Peyer's patch (tissue), 4 donors: ENCODE results near the gene LHX4. TPM values are rescaled to one million over a fixed set of nuclear protein-coding genes. Genes with fewer than 3 reads are reported as not detected.

Source experiments
- DNase-seq, 3 donors: peaks; one replicate each; pipeline ENCODE4 v3.0.0-alpha.2; 2017 to 2019
- H3K27ac ChIP-seq, 4 donors: fragments of 200-600 bp; sonication (generic); one replicate each; pipeline ENCODE4 v1.5.1; 2016 to 2019
- H3K27me3 ChIP-seq, 2 donors: fragments of 200-600 bp; sonication (generic); one replicate each; pipeline ENCODE4 v1.5.1; 2019
- H3K36me3 ChIP-seq, 3 donors: fragments of 200-600 bp; sonication (generic); one replicate each; pipeline ENCODE4 v1.5.1; 2016 to 2019
- H3K4me1 ChIP-seq, 4 donors: fragments of 200-600 bp; sonication (generic); one replicate each; pipeline ENCODE4 v1.5.1; 2016 to 2019
- H3K4me3 ChIP-seq, 4 donors: fragments of 200-600 bp; sonication (generic); 1 replicate in 3 of 4; 2 replicates in 1 of 4; pipeline ENCODE4 v1.5.1; 2016 to 2019; ENCODE audit warnings: mild to moderate bottlenecking in 1 of 4
- H3K9me3 ChIP-seq, 4 donors: fragments of 200-600 bp; sonication (generic); one replicate each; pipeline ENCODE4 v1.5.1; 2016 to 2019; ENCODE audit warnings: mild to moderate bottlenecking in 1 of 4
- CTCF ChIP-seq, 6 experiments: fragments of 450-650 bp in 4 of 6; fragments of 200-600 bp in 2 of 6; sonication (generic) in 1 of 6; IDR thresholded peaks; one replicate each; pipeline ENCODE4 v1.5.1; 2017 to 2019; ENCODE audit warnings: antibody characterized with exemption in 6 of 6, mild to moderate bottlenecking in 3 of 6, moderate library complexity in 1 of 6
- POLR2A ChIP-seq, 2 donors: fragments of 450-650 bp; IDR thresholded peaks; one replicate each; pipeline ENCODE4 v1.5.1; 2017; ENCODE audit warnings: antibody characterized with exemption in 2 of 2, mild to moderate bottlenecking in 2 of 2, moderate library complexity in 2 of 2
- total RNA-seq, 4 donors: library from RNA; depleted of rRNA; stranded (reverse); fragments of >200 nt; gene quantifications; one replicate each; pipeline ENCODE4 v1.1.0, GENCODE V29; 2016

Gene LHX4
- total RNA-seq, 4 donors from 2014 or later = 0.28 to 1.1 (median 0.68) TPM

- peaks cover 2 to 59% (median 25%) of the 10 kb centered on the region in 4 donors for H3K4me1 ChIP-seq
- DNase-seq = no peak
Measured at GRCh38 chr1:180230416-180230790, 339 bp downstream of the LHX4 start.

GRCh38 chr1:180230791-180231505 is 884 bp downstream of the LHX4 start:
- TF ChIP-seq CTCF (IDR thresholded peaks at IDR 0.05) = no peak
- TF ChIP-seq POLR2A (IDR thresholded peaks at IDR 0.05) = no peak
- H3K36me3 ChIP-seq = no peaks in the 10 kb centered on the region
- peaks cover 3 to 83% of the 10 kb centered on the region in 2 donors for H3K27me3 ChIP-seq
- H3K9me3 ChIP-seq = peaks cover 0 to 4% (median 0%) of the 10 kb centered on the region in 4 donors
- no peak overlapping the region for H3K27ac ChIP-seq
- DNase-seq = peak in 1 of 3 donors; percentile 52
- peaks cover 2 to 65% (median 27%) of the 10 kb centered on the region in 4 donors for H3K4me1 ChIP-seq
- H3K4me3 ChIP-seq = peak overlapping the region; percentile 37 to 64 (median 62)

More at GRCh38 chr1:180230416-180230790, 339 bp downstream of the LHX4 start:
- Histone ChIP-seq H3K27ac (no peak overlapping the region), H3K9me3 (peaks cover 0 to 4% (median 0%) of the 10 kb centered on the region in 4 donors), H3K4me3 (peak overlapping the region; percentile 37 to 64 (median 62)), H3K27me3 (peaks cover 3 to 78% of the 10 kb centered on the region in 2 donors), H3K36me3 (no peaks in the 10 kb centered on the region)
- TF ChIP-seq POLR2A (IDR thresholded peaks at IDR 0.05) (no peak), CTCF (IDR thresholded peaks at IDR 0.05) (no peak)

GRCh38 chr1:180231506-180231921 is 1.4 kb downstream of the LHX4 start:
- TF ChIP-seq POLR2A (IDR thresholded peaks at IDR 0.05) = no peak
- no peak for TF ChIP-seq CTCF (IDR thresholded peaks at IDR 0.05)
- no peak overlapping the region for H3K27ac ChIP-seq
- peak in 1 of 3 donors; percentile 51 for DNase-seq
- H3K4me3 ChIP-seq = peak overlapping the region in 3 of 4 donors; percentile 62 to 64 (median 62)
- H3K9me3 ChIP-seq = peaks cover 0 to 2% (median 0%) of the 10 kb centered on the region in 4 donors
- no peaks in the 10 kb centered on the region for H3K36me3 ChIP-seq
- peaks cover 2 to 67% (median 29%) of the 10 kb centered on the region in 4 donors for H3K4me1 ChIP-seq
- H3K27me3 ChIP-seq = peaks cover 3 to 88% of the 10 kb centered on the region in 2 donors

- Histone ChIP-seq H3K4me1 (peaks cover 2 to 67% (median 29%) of the 10 kb centered on the region in 4 donors), H3K27me3 (peaks cover 3 to 92% of the 10 kb centered on the region in 2 donors), H3K36me3 (no peaks in the 10 kb centered on the region), H3K27ac (no peak overlapping the region), H3K4me3 (no peak overlapping the region), H3K9me3 (no peaks in the 10 kb centered on the region)
- peak in 1 of 3 donors; percentile 39 for DNase-seq
- TF ChIP-seq CTCF (IDR thresholded peaks at IDR 0.05) (no peak), POLR2A (IDR thresholded peaks at IDR 0.05) (no peak)
Measured at GRCh38 chr1:180231936-180232335, 1.9 kb downstream of the LHX4 start.

- no peak for TF ChIP-seq CTCF (IDR thresholded peaks at IDR 0.05)
- TF ChIP-seq POLR2A (IDR thresholded peaks at IDR 0.05) = no peak
- Histone ChIP-seq H3K4me3 (no peak overlapping the region), H3K4me1 (peaks cover 2 to 67% (median 29%) of the 10 kb centered on the region in 4 donors), H3K27ac (no peak overlapping the region), H3K27me3 (peaks cover 3 to 94% of the 10 kb centered on the region in 2 donors), H3K9me3 (no peaks in the 10 kb centered on the region), H3K36me3 (no peaks in the 10 kb centered on the region)
- peak in 1 of 3 donors; percentile 29 for DNase-seq
Measured at GRCh38 chr1:180232521-180233043, 2.5 kb downstream of the LHX4 start.
